CD4-positive, alpha-beta memory T cell (primary cell): ENCODE results near the gene CD177. TPM values are rescaled to one million over a fixed set of nuclear protein-coding genes. Genes with fewer than 3 reads are reported as not detected.

Experiments
- CTCF ChIA-PET: fragments of 350-600 bp; sonication (Branson Sonifier 250); formaldehyde crosslinking; loops from one replicate; lab custom pipeline; 2021; ENCODE audit warnings: inconsistent platforms; ENCODE audit not compliant: partially characterized antibody; lab: Charles Lee
- POLR2A ChIA-PET: fragments of 350-600 bp; sonication (Branson Sonifier 250); formaldehyde crosslinking; loops from one replicate; lab custom pipeline; 2021; ENCODE audit not compliant: partially characterized antibody; lab: Charles Lee
- DNase-seq, 5 donors: peaks; one replicate each; pipeline versions ENCODE4 v3.0.0 to v3.0.0-alpha.2; 2020 to 2022; ENCODE audit warnings: mixed read lengths in 1 of 5
- H3K27ac ChIP-seq: one replicate; pipeline ENCODE4 v1.7.0; 2013; ENCODE audit warnings: low read depth, low read length
- H3K27me3 ChIP-seq: 2 replicates; pipeline ENCODE4 v1.7.0; 2013; ENCODE audit warnings: mild to moderate bottlenecking, low read length, moderate library complexity; ENCODE audit not compliant: insufficient read depth
- H3K36me3 ChIP-seq: 2 replicates; pipeline ENCODE4 v1.7.0; 2013; ENCODE audit warnings: mild to moderate bottlenecking, low read length, moderate library complexity; ENCODE audit not compliant: insufficient read depth
- H3K4me1 ChIP-seq: 2 replicates; pipeline ENCODE4 v1.7.0; 2013; ENCODE audit warnings: mild to moderate bottlenecking, low read length, moderate library complexity; ENCODE audit not compliant: insufficient read depth
- H3K4me3 ChIP-seq, 2 donors: one replicate each; pipeline ENCODE4 v1.7.0; 2013; ENCODE audit warnings: low read length in 2 of 2, mild to moderate bottlenecking in 1 of 2
- H3K9me3 ChIP-seq, 2 donors: one replicate each; pipeline ENCODE4 v1.7.0; 2013; ENCODE audit warnings: low read length in 2 of 2, control low read depth in 1 of 2; ENCODE audit not compliant: control insufficient read depth in 1 of 2
- H3K27ac Mint-ChIP-seq, 7 donors: one replicate each; pipeline ENCODE4 v1.8.0; 2020 to 2021; ENCODE audit warnings: mixed read lengths in 7 of 7, mild to moderate bottlenecking in 6 of 7, inconsistent platforms in 3 of 7, moderate library complexity in 3 of 7
- H3K27me3 Mint-ChIP-seq, 2 donors: one replicate each; pipeline ENCODE4 v1.8.0; 2020 to 2021; ENCODE audit warnings: mixed read lengths in 2 of 2
- H3K36me3 Mint-ChIP-seq, 2 donors: one replicate each; pipeline ENCODE4 v1.8.0; 2020 to 2021; ENCODE audit warnings: mixed read lengths in 2 of 2, inconsistent platforms in 1 of 2, mild to moderate bottlenecking in 1 of 2
- H3K4me1 Mint-ChIP-seq, 4 donors: one replicate each; pipeline ENCODE4 v1.8.0; 2020 to 2021; ENCODE audit warnings: mixed read lengths in 4 of 4, mild to moderate bottlenecking in 1 of 4
- H3K4me3 Mint-ChIP-seq, 8 donors: one replicate each; pipeline ENCODE4 v1.8.0; 2020 to 2021; ENCODE audit warnings: mixed read lengths in 8 of 8, mild to moderate bottlenecking in 7 of 8, moderate library complexity in 6 of 8, inconsistent platforms in 3 of 8
- H3K9me3 Mint-ChIP-seq, 8 donors: one replicate each; pipeline ENCODE4 v1.8.0; 2020 to 2021; ENCODE audit warnings: mixed read lengths in 8 of 8, mild to moderate bottlenecking in 5 of 8, inconsistent platforms in 3 of 8, moderate library complexity in 1 of 8
- intact Hi-C: fragments of 100-400 bp; cut with micrococcal nuclease; formaldehyde crosslinking; loops from one replicate; pipeline ENCODE4 v1.15.1; 2023
- polyA plus RNA-seq, 2 donors: library from polyadenylated mRNA; unstranded; fragments of 300-500 nt; fragmentation: Illumina TruSeq; gene quantifications; one replicate each; pipeline ENCODE4 v1.2.3, GENCODE V29; 2021
- total RNA-seq, 2 experiments: library from RNA; stranded (reverse); gene quantifications; one replicate each; pipeline ENCODE4 v1.2.3, GENCODE V29; 2021

Gene CD177
- total and polyA plus RNA-seq, 4 experiments from 2014 or later = not detected

DNA sequence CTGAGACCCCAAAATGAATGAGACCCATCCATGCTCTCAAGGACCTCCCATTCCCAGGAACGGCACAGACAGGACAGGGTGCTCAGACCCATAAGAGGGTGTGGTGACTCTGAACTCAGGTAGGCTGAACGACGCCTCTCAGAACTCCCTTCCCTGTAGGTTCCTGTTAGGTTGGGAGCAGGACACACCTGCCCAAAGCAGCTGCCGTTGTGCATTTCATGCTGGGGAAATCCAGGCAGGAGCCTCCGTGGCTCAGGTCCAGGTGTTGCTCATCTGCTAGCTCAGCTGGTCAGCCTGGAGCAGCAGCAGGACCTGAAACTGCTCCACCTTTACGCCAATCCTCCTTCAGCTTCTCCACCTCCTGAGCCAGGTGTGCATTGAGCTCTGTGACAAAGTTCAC, 42.1 kb downstream of the CD177 start:
- no peak for DNase-seq
- Histone ChIP-seq H3K27me3 (no peaks in the 10 kb centered on the region), H3K36me3 (no peaks in the 10 kb centered on the region), H3K4me3 (no peak overlapping the region), H3K27ac (no peak overlapping the region), H3K9me3 (no peaks in the 10 kb centered on the region), H3K4me1 (no peaks in the 10 kb centered on the region)
- ChIA-PET POLR2A (no interaction called here), CTCF (interaction anchor here (0.9 kb wide), 1 partner anchor 37 kb away, joined by 3 read pairs; no protein-coding TSS in a partner anchor)
- Mint-ChIP-seq H3K4me1 (no peaks in the 10 kb centered on the region), H3K9me3 (peaks cover 0 to 4% (median 0%) of the 10 kb centered on the region in 8 donors), H3K27me3 (peaks cover 23 to 39% of the 10 kb centered on the region in 2 donors), H3K36me3 (no peaks in the 10 kb centered on the region), H3K4me3 (no peak overlapping the region), H3K27ac (no peak overlapping the region)
- intact Hi-C loops = no loop called here

DNA sequence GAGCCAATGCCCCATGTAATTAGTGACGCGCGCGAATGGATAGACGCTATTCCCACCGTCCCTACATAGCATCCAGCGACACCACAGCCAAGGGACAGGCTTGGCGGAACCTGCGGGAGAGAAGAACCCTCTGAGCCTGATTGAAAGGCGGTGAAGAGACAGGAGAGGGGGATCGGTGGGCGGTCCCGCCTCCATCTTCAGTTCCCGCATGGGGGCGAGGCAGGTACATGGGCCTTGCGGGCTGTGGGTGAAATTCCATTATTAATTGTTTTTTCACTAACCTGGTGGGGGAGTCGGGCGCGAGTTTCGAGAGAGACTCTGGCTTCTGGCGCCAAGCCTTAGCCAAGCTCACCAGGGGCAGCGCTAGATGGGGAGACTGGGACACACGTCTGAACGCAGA, 52.8 kb downstream of the CD177 start:
- CTCF ChIA-PET = interaction anchor here (0.7 kb wide), 1 partner anchor 34 kb away, joined by 3 read pairs; no protein-coding TSS in a partner anchor

GRCh38 chr19:43407416-43408005, 54.0 kb downstream of the CD177 start:
- no peaks in the 10 kb centered on the region for H3K4me1 ChIP-seq
- H3K27ac Mint-ChIP-seq = no peak overlapping the region
- intact Hi-C loops = no loop called here
- CTCF ChIA-PET = no interaction called here
- no peaks in the 10 kb centered on the region for H3K36me3 ChIP-seq
- no peaks in the 10 kb centered on the region for H3K9me3 ChIP-seq
- no peak overlapping the region for H3K4me3 ChIP-seq
- POLR2A ChIA-PET = no interaction called here
- H3K36me3 Mint-ChIP-seq = no peaks in the 10 kb centered on the region
- H3K9me3 Mint-ChIP-seq = peaks cover 0 to 6% (median 0%) of the 10 kb centered on the region in 8 donors
- H3K27me3 Mint-ChIP-seq = peaks cover 3 to 16% of the 10 kb centered on the region in 2 donors
- no peaks in the 10 kb centered on the region for H3K27me3 ChIP-seq
- no peak overlapping the region for H3K27ac ChIP-seq
- no peaks in the 10 kb centered on the region for H3K4me1 Mint-ChIP-seq
- no peak for DNase-seq
- H3K4me3 Mint-ChIP-seq = no peak overlapping the region

More for the DNA sequence above, 52.8 kb downstream of the CD177 start:
- Mint-ChIP-seq H3K4me3 (no peak overlapping the region), H3K27ac (no peak overlapping the region), H3K36me3 (no peaks in the 10 kb centered on the region), H3K9me3 (peaks cover 0 to 6% (median 0%) of the 10 kb centered on the region in 8 donors), H3K4me1 (no peaks in the 10 kb centered on the region), H3K27me3 (peaks cover 4 to 14% of the 10 kb centered on the region in 2 donors)
- Histone ChIP-seq H3K36me3 (no peaks in the 10 kb centered on the region), H3K4me1 (no peaks in the 10 kb centered on the region), H3K4me3 (no peak overlapping the region), H3K27me3 (no peaks in the 10 kb centered on the region), H3K9me3 (no peaks in the 10 kb centered on the region), H3K27ac (no peak overlapping the region)
- POLR2A ChIA-PET = no interaction called here
- intact Hi-C loops = no loop called here
- DNase-seq = no peak

DNA sequence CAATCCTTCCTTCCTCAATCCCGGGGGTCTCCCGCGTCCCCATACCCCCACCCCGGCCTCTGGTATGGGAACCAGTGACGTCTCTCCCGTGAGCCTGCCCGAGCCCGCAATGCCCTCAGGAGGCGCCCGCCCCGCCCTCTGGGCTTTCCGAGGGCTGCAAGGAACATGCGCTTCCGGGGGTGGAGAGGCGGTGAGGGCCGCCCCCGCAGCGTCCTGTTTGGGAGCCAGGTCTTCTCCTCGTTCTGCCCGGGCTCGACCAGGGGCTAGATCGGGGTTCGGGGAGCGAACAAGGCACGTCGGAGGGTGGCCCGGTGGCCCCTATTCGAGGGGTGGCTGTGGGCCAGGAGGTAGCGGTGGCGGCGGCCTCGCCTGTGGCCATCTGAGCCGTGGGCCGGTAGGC, 54.6 kb downstream of the CD177 start:
- no peaks in the 10 kb centered on the region for H3K4me1 Mint-ChIP-seq
- Histone ChIP-seq H3K9me3 (no peaks in the 10 kb centered on the region), H3K27me3 (no peaks in the 10 kb centered on the region), H3K27ac (no peak overlapping the region), H3K36me3 (no peaks in the 10 kb centered on the region), H3K4me3 (no peak overlapping the region), H3K4me1 (no peaks in the 10 kb centered on the region)
- no peak for DNase-seq
- H3K4me3 Mint-ChIP-seq = no peak overlapping the region
- H3K36me3 Mint-ChIP-seq = no peaks in the 10 kb centered on the region
- POLR2A ChIA-PET = no interaction called here
- H3K27ac Mint-ChIP-seq = no peak overlapping the region
- intact Hi-C loops = no loop called here
- CTCF ChIA-PET = no interaction called here
- peaks cover 0 to 14% of the 10 kb centered on the region in 2 donors for H3K27me3 Mint-ChIP-seq
- peaks cover 0 to 6% (median 0%) of the 10 kb centered on the region in 8 donors for H3K9me3 Mint-ChIP-seq

GRCh38 chr19:43409415-43409814, 55.9 kb downstream of the CD177 start:
- intact Hi-C loops = no loop called here
- H3K4me3 ChIP-seq = no peak overlapping the region
- H3K27ac ChIP-seq = no peak overlapping the region
- Mint-ChIP-seq H3K27me3 (peaks cover 0 to 12% of the 10 kb centered on the region in 2 donors), H3K9me3 (peaks cover 0 to 6% (median 0%) of the 10 kb centered on the region in 8 donors), H3K36me3 (no peaks in the 10 kb centered on the region), H3K27ac (no peak overlapping the region), H3K4me3 (no peak overlapping the region), H3K4me1 (no peaks in the 10 kb centered on the region)
- H3K36me3 ChIP-seq = no peaks in the 10 kb centered on the region
- H3K4me1 ChIP-seq = no peaks in the 10 kb centered on the region
- H3K9me3 ChIP-seq = no peaks in the 10 kb centered on the region
- no peaks in the 10 kb centered on the region for H3K27me3 ChIP-seq
- ChIA-PET POLR2A (no interaction called here), CTCF (no interaction called here)
- no peak for DNase-seq

DNA sequence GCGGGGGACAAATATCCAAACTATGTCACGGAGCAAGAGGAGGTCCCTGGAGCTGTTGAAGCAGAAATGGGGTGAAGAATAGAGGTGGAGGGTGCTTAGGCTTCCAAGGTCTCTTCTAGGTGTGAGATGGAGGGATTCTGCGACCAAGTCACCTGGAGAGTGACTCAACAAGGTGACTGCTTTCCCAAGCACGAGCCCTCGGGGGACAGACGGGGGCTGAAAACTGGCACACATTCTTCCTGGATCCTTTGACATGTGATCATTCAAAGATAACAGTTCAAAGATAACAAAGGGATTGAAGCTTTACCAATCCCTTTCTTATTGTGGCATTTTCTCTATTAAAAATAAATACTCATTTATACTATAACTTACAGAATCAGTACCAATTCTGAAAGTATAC, 59.0 kb downstream of the CD177 start:
- CTCF ChIA-PET = no interaction called here
- intact Hi-C loops = no loop called here
- Histone ChIP-seq H3K4me3 (no peak overlapping the region), H3K27ac (no peak overlapping the region), H3K36me3 (no peaks in the 10 kb centered on the region), H3K9me3 (no peaks in the 10 kb centered on the region), H3K27me3 (no peaks in the 10 kb centered on the region), H3K4me1 (no peaks in the 10 kb centered on the region)
- Mint-ChIP-seq H3K27me3 (peaks cover 0 to 10% of the 10 kb centered on the region in 2 donors), H3K36me3 (no peaks in the 10 kb centered on the region), H3K4me3 (no peak overlapping the region), H3K9me3 (peaks cover 0 to 6% (median 0%) of the 10 kb centered on the region in 8 donors), H3K4me1 (no peaks in the 10 kb centered on the region), H3K27ac (no peak overlapping the region)
- POLR2A ChIA-PET = no interaction called here
- no peak for DNase-seq
